ENCODE measurements around the gene ECHS1. TPM values are rescaled to one million over a fixed set of nuclear protein-coding genes. Genes with fewer than 3 reads are reported as not detected.
"Not testable (repeated sequence)": the region's sequence is repeated elsewhere in the genome, so short reads cannot be mapped to it uniquely, and the experiment has no call there.

ECHS1 gene
- total RNA-seq, 1 donor, result 56.1 TPM

- H2AFZ ChIP-seq (ENCODE audit: low read length), result no peak overlapping the region
- no peaks in the 10 kb centered on the region for H3K4me1 ChIP-seq (ENCODE audit: insufficient read depth, low read length)
- H3K27me3 ChIP-seq (ENCODE audit: insufficient read depth, low read length), result no peaks in the 10 kb centered on the region
- no peak overlapping the region for H3K27ac ChIP-seq (ENCODE audit: low read depth, low read length)
- no peak for DNase-seq (ENCODE audit: insufficient read length, low spot score, missing footprints)
- peaks cover 32% of the 10 kb centered on the region for H3K36me3 ChIP-seq (ENCODE audit: insufficient read depth, low read length)
- peaks cover 3% of the 10 kb centered on the region for H4K20me1 ChIP-seq (ENCODE audit: insufficient read depth, low read length)
- H3K4me2 ChIP-seq (ENCODE audit: insufficient read depth, low read length), result no peak overlapping the region
- H3K4me3 ChIP-seq (ENCODE audit: insufficient read depth, low read length), result no peak overlapping the region
- peaks cover 25% of the 10 kb centered on the region for H3K79me2 ChIP-seq (ENCODE audit: insufficient read depth, low read length)
- H3K9me3 ChIP-seq (ENCODE audit: low read depth, low read length), result peaks cover 2% of the 10 kb centered on the region
- TF ChIP-seq CTCF (IDR thresholded peaks at IDR 0.05; ENCODE audit: extremely low read depth, low read depth, low read length), result no peak
Observed at GRCh38 chr10:133415752-133416151, 42.6 kb upstream of the ECHS1 start.

GRCh38 chr10:133414401-133414800, 41.2 kb upstream of the ECHS1 start:
- H3K4me3 ChIP-seq (ENCODE audit: insufficient read depth, low read length); DNase-seq (ENCODE audit: insufficient read length, low spot score, missing footprints); H2AFZ ChIP-seq (ENCODE audit: low read length); H4K20me1 ChIP-seq (ENCODE audit: insufficient read depth, low read length); H3K9me3 ChIP-seq (ENCODE audit: low read depth, low read length); H3K4me2 ChIP-seq (ENCODE audit: insufficient read depth, low read length); H3K27me3 ChIP-seq (ENCODE audit: insufficient read depth, low read length); H3K4me1 ChIP-seq (ENCODE audit: insufficient read depth, low read length); H3K27ac ChIP-seq (ENCODE audit: low read depth, low read length): not testable (repeated sequence)
- peaks cover 37% of the 10 kb centered on the region for H3K36me3 ChIP-seq (ENCODE audit: insufficient read depth, low read length)
- peaks cover 38% of the 10 kb centered on the region for H3K79me2 ChIP-seq (ENCODE audit: insufficient read depth, low read length)

GRCh38 chr10:133412381-133412711, 39.2 kb upstream of the ECHS1 start:
- Histone ChIP-seq H4K20me1 (ENCODE audit: insufficient read depth, low read length) (peaks cover 7% of the 10 kb centered on the region), H3K79me2 (ENCODE audit: insufficient read depth, low read length) (peaks cover 57% of the 10 kb centered on the region), H3K4me2 (ENCODE audit: insufficient read depth, low read length) (no peak overlapping the region), H3K4me1 (ENCODE audit: insufficient read depth, low read length) (no peaks in the 10 kb centered on the region), H3K27me3 (ENCODE audit: insufficient read depth, low read length) (no peaks in the 10 kb centered on the region), H2AFZ (ENCODE audit: low read length) (no peak overlapping the region), H3K36me3 (ENCODE audit: insufficient read depth, low read length) (peaks cover 49% of the 10 kb centered on the region), H3K9me3 (ENCODE audit: low read depth, low read length) (peaks cover 2% of the 10 kb centered on the region), H3K4me3 (ENCODE audit: insufficient read depth, low read length) (no peak overlapping the region), H3K27ac (ENCODE audit: low read depth, low read length) (no peak overlapping the region)
- TF ChIP-seq CTCF (IDR thresholded peaks at IDR 0.05; ENCODE audit: extremely low read depth, low read depth, low read length), result no peak
- no peak for DNase-seq (ENCODE audit: insufficient read length, low spot score, missing footprints)

GRCh38 chr10:133411523-133412380, 38.6 kb upstream of the ECHS1 start:
- H4K20me1 ChIP-seq (ENCODE audit: insufficient read depth, low read length), result peaks cover 10% of the 10 kb centered on the region
- no peaks in the 10 kb centered on the region for H3K4me1 ChIP-seq (ENCODE audit: insufficient read depth, low read length)
- H3K4me3 ChIP-seq (ENCODE audit: insufficient read depth, low read length), result no peak overlapping the region
- no peak overlapping the region for H3K4me2 ChIP-seq (ENCODE audit: insufficient read depth, low read length)
- peaks cover 63% of the 10 kb centered on the region for H3K79me2 ChIP-seq (ENCODE audit: insufficient read depth, low read length)
- H3K36me3 ChIP-seq (ENCODE audit: insufficient read depth, low read length), result peaks cover 55% of the 10 kb centered on the region
- DNase-seq (ENCODE audit: insufficient read length, low spot score, missing footprints), result peak; percentile 91
- peaks cover 2% of the 10 kb centered on the region for H3K9me3 ChIP-seq (ENCODE audit: low read depth, low read length)
- H3K27ac ChIP-seq (ENCODE audit: low read depth, low read length), result no peak overlapping the region
- TF ChIP-seq CTCF (IDR thresholded peaks at IDR 0.05; ENCODE audit: extremely low read depth, low read depth, low read length), result no peak
- no peaks in the 10 kb centered on the region for H3K27me3 ChIP-seq (ENCODE audit: insufficient read depth, low read length)
- H2AFZ ChIP-seq (ENCODE audit: low read length), result no peak overlapping the region
